Gastroesophageal sphincter (tissue), 4 donors: ENCODE results near the gene PXYLP1. TPM values are rescaled to one million over a fixed set of nuclear protein-coding genes. Genes with fewer than 3 reads are reported as not detected.
"Not testable (repeated sequence)": the region's sequence is repeated elsewhere in the genome, so short reads cannot be mapped to it uniquely, and the experiment has no call there.

Experiments
- ATAC-seq: fragments of 150-250 bp; one replicate; pipeline ENCODE4 v1.9.1; 2016; ENCODE audit warnings: mild to moderate bottlenecking, moderate library complexity
- H3K27ac ChIP-seq, 4 donors: fragments of 200-600 bp; sonication (generic) in 3 of 4; 1 replicate in 3 of 4; 2 replicates in 1 of 4; pipeline ENCODE4 v1.5.1; 2016 to 2019
- H3K27me3 ChIP-seq: fragments of 200-600 bp; sonication (generic); one replicate; pipeline ENCODE4 v1.5.1; 2019
- H3K36me3 ChIP-seq, 2 donors: fragments of 200-600 bp; sonication (generic); one replicate each; pipeline ENCODE4 v1.5.1; 2019; ENCODE audit warnings: control low read depth in 1 of 2
- H3K4me1 ChIP-seq, 3 donors: fragments of 200-600 bp; sonication (generic); 1 replicate in 2 of 3; 2 replicates in 1 of 3; pipeline ENCODE4 v1.5.1; 2016 to 2019; ENCODE audit warnings: control low read depth in 2 of 3
- H3K4me3 ChIP-seq, 2 donors: fragments of 200-600 bp; sonication (generic); one replicate each; pipeline ENCODE4 v1.5.1; 2019; ENCODE audit warnings: mild to moderate bottlenecking in 1 of 2, moderate library complexity in 1 of 2
- H3K9me3 ChIP-seq, 3 donors: fragments of 200-600 bp; sonication (generic); one replicate each; pipeline ENCODE4 v1.5.1; 2017 to 2019; ENCODE audit warnings: control low read depth in 2 of 3
- CTCF ChIP-seq, 4 experiments: fragments of 200-600 bp in 2 of 4; fragments of 450-650 bp in 2 of 4; sonication (generic) in 1 of 4; IDR thresholded peaks; one replicate each; pipeline ENCODE4 v1.5.1; 2017 to 2019; ENCODE audit warnings: antibody characterized with exemption in 4 of 4, mild to moderate bottlenecking in 2 of 4, moderate library complexity in 2 of 4
- EP300 ChIP-seq: sonication (generic); formaldehyde crosslinking; IDR thresholded peaks from one replicate; pipeline ENCODE4 v1.6.1; 2017; ENCODE audit warnings: antibody characterized with exemption, mild to moderate bottlenecking
- POLR2A ChIP-seq, 2 donors: fragments of 450-650 bp; IDR thresholded peaks; one replicate each; pipeline ENCODE4 v1.6.1; 2017; ENCODE audit warnings: antibody characterized with exemption in 2 of 2, mild to moderate bottlenecking in 2 of 2, moderate library complexity in 1 of 2
- POLR2AphosphoS5 ChIP-seq: sonication (generic); formaldehyde crosslinking; IDR thresholded peaks from one replicate; pipeline ENCODE4 v1.6.1; 2017; ENCODE audit warnings: antibody characterized with exemption
- WGBS, 2 donors: methylation state at CpG; one replicate each; pipeline ENCODE4 v1.1.5; 2018; ENCODE audit warnings: low coverage in 1 of 2; 5-methylcytosine and 5-hydroxymethylcytosine counted together
- total RNA-seq, 4 donors: library from RNA; depleted of rRNA; stranded (reverse); fragments of >200 nt; gene quantifications; one replicate each; pipeline ENCODE4 v1.1.0, GENCODE V29; 2016

PXYLP1 gene
- total RNA-seq, 4 donors from 2014 or later, result 6.5 to 16.9 (median 10.0) TPM

DNA sequence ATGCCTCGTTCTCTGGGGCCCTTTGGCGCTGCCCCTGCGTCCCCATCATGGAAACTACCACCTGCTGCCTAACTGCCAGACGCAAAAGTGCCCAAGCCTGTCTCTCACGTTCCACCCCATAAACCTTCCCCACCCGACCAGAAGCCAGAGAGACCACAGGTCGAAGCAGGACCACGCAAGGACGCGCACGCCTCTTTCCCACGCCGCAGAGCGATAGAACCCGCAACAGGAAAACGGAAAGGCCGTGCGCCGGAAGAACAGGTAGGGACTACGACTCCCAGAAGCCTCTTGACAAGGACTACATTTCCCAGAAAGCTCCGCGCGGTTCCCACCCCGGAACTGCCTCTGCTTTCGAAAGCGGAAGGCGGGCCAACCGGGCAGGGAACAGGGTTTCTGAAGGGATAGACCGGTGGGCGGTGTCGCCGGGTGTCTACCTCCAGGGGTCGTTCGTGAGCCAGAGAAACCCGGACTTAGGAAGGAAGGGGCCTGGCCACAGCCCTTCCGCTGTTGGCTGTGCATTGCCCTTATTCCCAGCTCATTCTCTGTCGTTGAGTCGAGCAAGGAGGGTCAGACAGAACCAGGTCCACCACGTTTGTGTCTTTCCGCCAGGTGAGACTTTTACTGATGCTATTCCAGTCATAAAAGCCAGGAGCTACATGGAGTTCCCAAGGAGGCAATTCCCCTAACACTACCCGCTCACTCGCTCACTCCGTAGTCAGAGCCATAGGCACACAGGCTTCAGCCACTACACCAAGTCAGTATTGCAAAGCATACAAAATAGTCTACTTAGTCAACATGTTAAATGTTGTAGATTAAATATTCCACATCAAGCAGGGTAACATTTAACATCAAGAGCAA is 80.1 kb downstream of the PXYLP1 start:
- TF ChIP-seq POLR2AphosphoS5 (peak; percentile 65), CTCF (IDR thresholded peaks at IDR 0.05) (peak in 3 of 4 experiments; percentile 71 to 83 (median 82)), EP300 (no peak), POLR2A (IDR thresholded peaks at IDR 0.05) (peak in 1 of 2 donors; percentile 16)
- WGBS, 2 donors, result 2% methylated on average over 13 of the region's 43 CpGs; no CpG with 5 or more reads in 1 of the 2 donors
- Histone ChIP-seq H3K27me3 (no peaks in the 10 kb centered on the region), H3K36me3 (no peaks in the 10 kb centered on the region), H3K9me3 (no peaks in the 10 kb centered on the region), H3K4me3 (peak overlapping the region; percentile 50 to 64), H3K27ac (peak overlapping the region in 3 of 4 donors; percentile 70 to 83 (median 81)), H3K4me1 (peaks cover 0 to 24% (median 3%) of the 10 kb centered on the region in 3 donors)
- peak; percentile 99 for ATAC-seq

GRCh38 chr3:141312354-141313092 is 80.9 kb downstream of the PXYLP1 start:
- Histone ChIP-seq H3K9me3 (no peaks in the 10 kb centered on the region), H3K4me1 (peaks cover 0 to 24% (median 3%) of the 10 kb centered on the region in 3 donors), H3K27me3 (no peaks in the 10 kb centered on the region), H3K4me3 (peak overlapping the region; percentile 50 to 64), H3K36me3 (no peaks in the 10 kb centered on the region), H3K27ac (peak overlapping the region in 3 of 4 donors; percentile 70 to 83 (median 81))
- no peak for ATAC-seq
- no peak for TF ChIP-seq POLR2A (IDR thresholded peaks at IDR 0.05)
- no peak for TF ChIP-seq CTCF (IDR thresholded peaks at IDR 0.05)
- TF ChIP-seq POLR2AphosphoS5, result no peak
- no peak for TF ChIP-seq EP300
- 80 to 88% methylated on average over 9 to 11 of the region's 16 CpGs for WGBS, 2 donors

DNA sequence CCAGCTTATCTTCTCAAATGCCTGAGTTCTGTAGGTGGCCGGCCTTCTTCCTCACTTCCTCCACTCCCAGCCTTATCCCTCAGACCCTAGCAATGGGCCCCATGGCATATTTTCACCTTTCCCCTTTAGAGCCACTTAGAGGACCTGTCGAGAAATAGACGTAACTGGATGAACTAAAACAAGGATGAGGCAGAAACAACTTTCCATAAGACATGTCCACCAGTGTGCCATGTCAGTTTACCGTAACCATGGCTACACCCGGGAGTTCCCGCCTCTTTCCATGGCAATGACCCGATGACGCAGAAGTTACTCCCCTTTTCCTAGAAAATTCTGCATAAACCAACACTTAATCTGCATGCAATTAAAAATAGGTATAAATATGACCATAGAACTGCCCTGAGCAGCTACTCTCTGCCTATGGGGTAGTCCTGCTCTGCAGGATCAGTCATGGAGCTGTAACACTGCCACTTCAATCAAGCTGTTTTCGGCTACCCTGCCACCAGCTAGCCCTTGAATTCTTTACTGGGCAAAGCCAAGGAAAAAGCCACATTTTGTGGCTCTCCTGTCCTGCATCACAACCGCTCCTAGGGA is 81.6 kb downstream of the PXYLP1 start:
- ATAC-seq, result no peak
- no peak overlapping the region for H3K27ac ChIP-seq
- H3K4me1 ChIP-seq, result peaks cover 0 to 24% (median 3%) of the 10 kb centered on the region in 3 donors
- no peaks in the 10 kb centered on the region for H3K27me3 ChIP-seq
- H3K4me3 ChIP-seq, result no peak overlapping the region
- H3K36me3 ChIP-seq, result no peaks in the 10 kb centered on the region
- TF ChIP-seq POLR2AphosphoS5, result no peak
- TF ChIP-seq EP300, result no peak
- TF ChIP-seq CTCF (IDR thresholded peaks at IDR 0.05), result no peak
- TF ChIP-seq POLR2A (IDR thresholded peaks at IDR 0.05), result no peak
- 80 to 93% methylated on average over 1 to 7 of the region's 10 CpGs for WGBS, 2 donors
- H3K9me3 ChIP-seq, result no peaks in the 10 kb centered on the region

GRCh38 chr3:141314415-141314814 is 82.8 kb downstream of the PXYLP1 start:
- not testable (repeated sequence) for H3K27ac ChIP-seq, ATAC-seq, H3K4me3 ChIP-seq, H3K9me3 ChIP-seq, H3K27me3 ChIP-seq, H3K36me3 ChIP-seq
- WGBS, 2 donors, result 90 to 94% methylated on average over 4 of the region's 4 CpGs
- H3K4me1 ChIP-seq, result peaks cover 0 to 17% (median 3%) of the 10 kb centered on the region in 3 donors

DNA sequence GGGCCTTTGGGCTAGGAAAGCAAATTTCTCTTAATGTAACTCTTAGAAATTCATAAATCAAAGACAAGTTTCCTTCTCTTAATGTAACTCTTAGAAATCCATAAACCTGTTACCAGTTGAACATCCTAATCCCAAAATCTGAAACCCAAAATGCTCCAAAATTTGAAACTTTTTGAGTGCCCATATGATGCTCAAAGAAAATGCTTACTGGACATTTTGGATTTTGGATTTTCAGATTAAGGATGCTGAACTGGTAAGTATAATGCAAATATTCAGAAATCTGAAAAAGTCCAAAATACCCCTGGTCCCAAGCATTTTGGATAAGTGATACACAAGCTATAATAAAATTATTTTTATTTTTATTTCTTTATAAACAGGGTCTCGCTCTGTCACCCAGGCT is 85.2 kb downstream of the PXYLP1 start:
- H3K9me3 ChIP-seq, result no peaks in the 10 kb centered on the region
- no peak overlapping the region for H3K27ac ChIP-seq
- H3K27me3 ChIP-seq, result no peaks in the 10 kb centered on the region
- H3K4me3 ChIP-seq, result no peak overlapping the region
- no peak for ATAC-seq
- H3K36me3 ChIP-seq, result no peaks in the 10 kb centered on the region
- TF ChIP-seq POLR2A (IDR thresholded peaks at IDR 0.05) (no peak), EP300 (no peak), CTCF (IDR thresholded peaks at IDR 0.05) (no peak), POLR2AphosphoS5 (no peak)
- WGBS, 2 donors, result 100% methylated on average over 1 of the region's 1 CpG
- peaks cover 0 to 9% (median 3%) of the 10 kb centered on the region in 3 donors for H3K4me1 ChIP-seq
